H1 (cell line): ENCODE results near the gene LHX2. TPM values are rescaled to one million over a fixed set of nuclear protein-coding genes. Genes with fewer than 3 reads are reported as not detected.
A peak's percentile ranks its signal among the peaks of the same experiment; 100 is the strongest.

Experiments
- CTCF ChIA-PET: fragments of 300-600 bp; sonication (Branson Sonifier 250); formaldehyde crosslinking; loops from one replicate; lab custom pipeline; 2021; ENCODE audit not compliant: partially characterized antibody; lab: Charles Lee
- POLR2A ChIA-PET: fragments of 300-600 bp; sonication (Branson Sonifier 250); formaldehyde crosslinking; loops from one replicate; lab custom pipeline; 2021; ENCODE audit warnings: inconsistent platforms; ENCODE audit not compliant: partially characterized antibody; lab: Charles Lee
- DNase-seq, 2 experiments: peaks; one replicate each; pipeline versions ENCODE4 v3.0.0 to v3.0.0-alpha.2; 2010 to 2022; ENCODE audit warnings: low spot score in 2 of 2, low read depth in 1 of 2, mixed read lengths in 1 of 2
- FAIRE-seq: peaks from 2 replicates; lab custom pipeline; 2011; peaks lifted over from hg19 to GRCh38; lab: Jason Lieb, UNC
- H2AFZ ChIP-seq: 2 replicates; pipeline ENCODE4 v1.8.1; 2012; ENCODE audit warnings: low read length, inconsistent platforms
- H2AK5ac ChIP-seq: 2 replicates; pipeline ENCODE4 v1.6.1; 2013; ENCODE audit warnings: low read depth, low read length
- H2BK120ac ChIP-seq: replicated peaks from 2 replicates; pipeline ENCODE3; 2013; ENCODE audit warnings: low read depth, low read length, inconsistent platforms
- H2BK12ac ChIP-seq: 2 replicates; pipeline ENCODE4 v1.6.1; 2013; ENCODE audit warnings: low read depth, low read length
- H2BK15ac ChIP-seq: 2 replicates; pipeline ENCODE4 v1.6.1; 2013; ENCODE audit warnings: low read length
- H2BK20ac ChIP-seq: 2 replicates; pipeline ENCODE4 v1.6.1; 2013; ENCODE audit warnings: low read length
- H2BK5ac ChIP-seq: 2 replicates; pipeline ENCODE4 v1.6.1; 2013; ENCODE audit warnings: low read depth, low read length
- H3K14ac ChIP-seq: 2 replicates; pipeline ENCODE4 v1.6.1; 2013; ENCODE audit warnings: inconsistent platforms; ENCODE audit not compliant: insufficient read length
- H3K18ac ChIP-seq: 2 replicates; pipeline ENCODE4 v1.6.1; 2013; ENCODE audit warnings: low read length; ENCODE audit errors: extremely low read depth
- H3K23ac ChIP-seq: 2 replicates; pipeline ENCODE4 v1.6.1; 2013; ENCODE audit warnings: inconsistent platforms; ENCODE audit not compliant: insufficient read length
- H3K23me2 ChIP-seq: 2 replicates; pipeline ENCODE4 v1.6.1; 2013; ENCODE audit warnings: low read depth, low read length
- H3K27ac ChIP-seq: 2 replicates; pipeline ENCODE4 v1.6.1; 2011; ENCODE audit warnings: low read depth, low read length, inconsistent platforms
- H3K27me3 ChIP-seq, 4 experiments: replicated peaks in 1 of 4; 1 replicate in 1 of 4; 2 replicates in 3 of 4; pipeline versions ENCODE4 v1.6.1 to v1.8.1; 2011 to 2013; ENCODE audit warnings: low read length in 3 of 4, mild to moderate bottlenecking in 3 of 4, inconsistent platforms in 2 of 4, mixed read lengths in 2 of 4, moderate library complexity in 1 of 4; ENCODE audit not compliant: control insufficient read depth in 3 of 4, insufficient read depth in 3 of 4; ENCODE audit errors: extremely low read depth in 1 of 4
- H3K36me3 ChIP-seq, 4 experiments: 2 replicates each; pipeline versions ENCODE4 v1.6.1 to v1.8.1; 2011 to 2013; ENCODE audit warnings: mild to moderate bottlenecking in 4 of 4, low read length in 3 of 4, moderate library complexity in 2 of 4, control low read depth in 1 of 4, inconsistent platforms in 1 of 4; ENCODE audit not compliant: insufficient read depth in 4 of 4, control insufficient read depth in 2 of 4
- H3K4ac ChIP-seq: replicated peaks from 2 replicates; pipeline ENCODE3; 2013; ENCODE audit warnings: low read length, low read depth, mixed read lengths, inconsistent platforms; ENCODE audit not compliant: insufficient read length
- H3K4me1 ChIP-seq, 4 experiments: replicated peaks in 1 of 4; 1 replicate in 1 of 4; 2 replicates in 3 of 4; pipeline versions ENCODE4 v1.6.1 to v1.8.1; 2011 to 2013; ENCODE audit warnings: low read length in 3 of 4, inconsistent platforms in 2 of 4, mixed read lengths in 1 of 4; ENCODE audit not compliant: insufficient read depth in 4 of 4, control insufficient read depth in 3 of 4
- H3K4me2 ChIP-seq, 2 experiments: 2 replicates each; pipeline versions ENCODE4 v1.6.1 to v1.8.1; 2011 to 2013; ENCODE audit warnings: low read depth in 2 of 2, low read length in 2 of 2, control low read depth in 1 of 2, inconsistent platforms in 1 of 2, mild to moderate bottlenecking in 1 of 2; ENCODE audit not compliant: insufficient read depth in 1 of 2
- H3K4me3 ChIP-seq, 4 experiments: fragments of 200-600, 300-600 bp in 1 of 4; sonication (generic), shearing (Covaris generic), sonication (Bioruptor Twin) in 1 of 4; 2 replicates each; pipeline versions ENCODE4 v1.5.1 to v1.8.1; 2011 to 2016; ENCODE audit warnings: low read length in 4 of 4, low read depth in 3 of 4, control low read depth in 2 of 4, inconsistent platforms in 2 of 4, mild to moderate bottlenecking in 2 of 4, mixed read lengths in 1 of 4, moderate library complexity in 1 of 4; ENCODE audit not compliant: insufficient read depth in 2 of 4; ENCODE audit errors: extremely low read depth in 1 of 4
- H3K56ac ChIP-seq: replicated peaks from 2 replicates; pipeline ENCODE3; 2013; ENCODE audit warnings: low read depth, mild to moderate bottlenecking, mixed read lengths, low read length, inconsistent platforms; ENCODE audit not compliant: insufficient read length
- H3K79me1 ChIP-seq: 2 replicates; pipeline ENCODE4 v1.6.1; 2013; ENCODE audit warnings: low read depth, low read length, control low read depth
- H3K79me2 ChIP-seq, 2 experiments: 2 replicates each; pipeline versions ENCODE4 v1.6.1 to v1.8.1; 2012 to 2013; ENCODE audit warnings: low read length in 2 of 2, mild to moderate bottlenecking in 2 of 2, inconsistent platforms in 1 of 2; ENCODE audit not compliant: insufficient read depth in 2 of 2, control insufficient read depth in 1 of 2
- H3K9ac ChIP-seq, 4 experiments: replicated peaks in 1 of 4; 1 replicate in 1 of 4; 2 replicates in 3 of 4; pipeline versions ENCODE4 v1.6.1 to v1.8.1; 2011 to 2013; ENCODE audit warnings: low read depth in 3 of 4, low read length in 3 of 4, control low read depth in 2 of 4, mild to moderate bottlenecking in 2 of 4, moderate library complexity in 2 of 4, inconsistent platforms in 1 of 4; ENCODE audit errors: extremely low read depth in 1 of 4
- H3K9me3 ChIP-seq, 2 experiments: 2 replicates each; pipeline versions ENCODE4 v1.6.1 to v1.8.1; 2012 to 2013; ENCODE audit warnings: mild to moderate bottlenecking in 2 of 2, moderate library complexity in 2 of 2, control low read depth in 1 of 2, inconsistent platforms in 1 of 2, low read depth in 1 of 2, low read length in 1 of 2, mixed read lengths in 1 of 2; ENCODE audit not compliant: insufficient read depth in 2 of 2
- H4K20me1 ChIP-seq, 2 experiments: replicated peaks in 1 of 2; 2 replicates each; pipeline versions ENCODE3 to v1.8.1; 2011 to 2013; ENCODE audit warnings: inconsistent platforms in 2 of 2, low read length in 2 of 2, mild to moderate bottlenecking in 1 of 2; ENCODE audit not compliant: insufficient read depth in 2 of 2, control insufficient read depth in 1 of 2
- H4K5ac ChIP-seq: 2 replicates; pipeline ENCODE4 v1.6.1; 2013; ENCODE audit warnings: low read length, low read depth, mixed read lengths, inconsistent platforms; ENCODE audit not compliant: insufficient read length
- H4K8ac ChIP-seq: 2 replicates; pipeline ENCODE4 v1.8.0; 2013; ENCODE audit warnings: mild to moderate bottlenecking, moderate library complexity, low read length, inconsistent platforms; ENCODE audit not compliant: insufficient read depth; ENCODE audit errors: extremely low read depth
- H4K91ac ChIP-seq: replicated peaks from 2 replicates; pipeline ENCODE3; 2013; ENCODE audit warnings: low read length, mixed read lengths, inconsistent platforms; ENCODE audit not compliant: insufficient read length
- CTBP2 ChIP-seq: IDR thresholded peaks from 2 replicates; pipeline ENCODE4 v1.7.0; 2011; ENCODE audit warnings: borderline replicate concordance, mild to moderate bottlenecking, moderate library complexity, mixed read lengths, low read length; ENCODE audit not compliant: insufficient read depth, insufficient read length
- KDM1A ChIP-seq: fragments of 200-600, 300-600 bp; sonication (generic); IDR thresholded peaks from 2 replicates; pipeline ENCODE4 v1.7.1; 2016; ENCODE audit warnings: mild to moderate bottlenecking, low read length, borderline replicate concordance
- KDM5A ChIP-seq: fragments of 200-600 bp; IDR thresholded peaks from 2 replicates; pipeline ENCODE4 v1.7.1; 2012; ENCODE audit warnings: mild to moderate bottlenecking, low read length, inconsistent platforms, mixed read lengths
- POLR2A ChIP-seq, 2 experiments: IDR thresholded peaks; 1 replicate in 1 of 2; 2 replicates in 1 of 2; pipeline ENCODE4 v1.6.1; 2011; ENCODE audit warnings: low read depth in 2 of 2, low read length in 2 of 2, mild to moderate bottlenecking in 2 of 2; ENCODE audit errors: control extremely low read depth in 1 of 2
- RBBP5 ChIP-seq: IDR thresholded peaks from 2 replicates; pipeline ENCODE4 v1.7.1; 2012; ENCODE audit warnings: low read depth, mild to moderate bottlenecking, inconsistent platforms, low read length, moderate library complexity, borderline replicate concordance
- RNF2 ChIP-seq: fragments of 200-900, 300-1000 bp; sonication (generic); IDR thresholded peaks from 2 replicates; pipeline ENCODE4 v1.7.1; 2016; ENCODE audit warnings: borderline replicate concordance, low read depth, mild to moderate bottlenecking, antibody characterized with exemption, low read length; ENCODE audit not compliant: poor library complexity, severe bottlenecking; ENCODE audit errors: missing control alignments
- TEAD4 ChIP-seq: IDR thresholded peaks from 2 replicates; pipeline ENCODE4 v1.6.1; 2012; ENCODE audit warnings: low read depth, low read length, inconsistent platforms, mixed read lengths
- WGBS, 2 experiments: shearing (Covaris generic) in 1 of 2; methylation state at CpG; one replicate each; pipeline versions ENCODE4 v1.1.6 to v1.1.7; 2013 to 2015; ENCODE audit warnings: low lambda C conversion rate in 2 of 2, mixed read lengths in 2 of 2, inconsistent platforms in 1 of 2, low coverage in 1 of 2, missing lambda C conversion rate in 1 of 2; ENCODE audit not compliant: insufficient replicate concordance in 2 of 2, insufficient coverage in 1 of 2, insufficient read length in 1 of 2; ENCODE audit errors: extremely low coverage in 1 of 2, missing lambda C conversion rate in 1 of 2; 5-methylcytosine and 5-hydroxymethylcytosine counted together
- polyA plus RNA-seq, 7 experiments: library from polyadenylated mRNA; depleted of rRNA in 3 of 7; stranded (reverse) in 5 of 7; unstranded in 2 of 7; fragments of >200 nt in 5 of 7; fragments of 200-250 nt in 2 of 7; gene quantifications; 1 replicate in 5 of 7; 2 replicates in 1 of 7; 4 replicates in 1 of 7; pipeline versions ENCODE4 v1.2.1 to v1.2.3, GENCODE V29; 2011 to 2013; ENCODE audit warnings: missing spikeins in 2 of 7, mixed read lengths in 2 of 7
- total RNA-seq: library from RNA; stranded (reverse); fragmentation: NEBNext Ultra II Directional; extraction: Animal tissue kit (Norgen Biotek cat#: 25700); gene quantifications from 2 replicates; pipeline ENCODE4 v1.2.1, GENCODE V29; 2021

LHX2 gene
- total and polyA plus RNA-seq, 2 of the 8 experiments (the other 6 are each of a cell fraction or from before 2014, with no cell fraction given), result 0.11 to 0.86 TPM

- H4K8ac ChIP-seq, result no peak overlapping the region
- H2BK15ac ChIP-seq, result no peak overlapping the region
- no peaks in the 10 kb centered on the region for H3K79me1 ChIP-seq
- no peaks in the 10 kb centered on the region for H3K9me3 ChIP-seq
- H3K79me2 ChIP-seq, result no peaks in the 10 kb centered on the region
- no peak overlapping the region for H2BK120ac ChIP-seq
- DNase-seq (peak in 1 of 2 experiments; percentile 74), FAIRE-seq (no peak)
- H2BK12ac ChIP-seq, result peak overlapping the region; percentile 68; the same call in 1 of the 2 replicates
- peaks cover 4% of the 10 kb centered on the region; the same call in 1 of the 2 replicates for H3K23me2 ChIP-seq
- no peak overlapping the region for H3K56ac ChIP-seq
- H4K91ac ChIP-seq, result no peak overlapping the region
- no peak overlapping the region for H2BK5ac ChIP-seq
- no peak overlapping the region for H2AK5ac ChIP-seq
- no peak overlapping the region for H3K9ac ChIP-seq
- H3K27ac ChIP-seq, result no peak overlapping the region
- POLR2A ChIA-PET, result interaction anchor here (0.5 to 2.1 kb wide), 4 partner anchors 15 to 643 kb away, joined by 3 to 6 read pairs (median 4); no protein-coding TSS in a partner anchor
- peaks cover 15 to 25% of the 10 kb centered on the region in 2 experiments for H4K20me1 ChIP-seq
- no peak overlapping the region for H4K5ac ChIP-seq
- peak overlapping the region in 1 of 4 experiments; percentile 56; a peak in 3 of 8 replicates for H3K4me3 ChIP-seq
- peaks cover 86 to 98% (median 94%) of the 10 kb centered on the region in 4 experiments for H3K27me3 ChIP-seq
- H3K18ac ChIP-seq, result peak overlapping the region; percentile 71; the same call in 1 of the 2 replicates
- H3K4me2 ChIP-seq, result peak overlapping the region; percentile 19 to 73
- WGBS, 2 experiments, result 3% methylated on average over 37 of the region's 40 CpGs; no CpG with 5 or more reads in 1 of the 2 experiments
- peaks cover 8 to 54% (median 23%) of the 10 kb centered on the region in 4 experiments; a peak in 6 of 7 replicates for H3K4me1 ChIP-seq
- CTCF ChIA-PET, result interaction anchor here (1.1 to 6.0 kb wide), 7 partner anchors 10 to 471 kb away, joined by 3 to 25 read pairs (median 6); no protein-coding TSS in a partner anchor
- no peak overlapping the region for H2AFZ ChIP-seq
- peaks cover 0 to 13% (median 0%) of the 10 kb centered on the region in 4 experiments; a peak in 1 of 8 replicates for H3K36me3 ChIP-seq
- no peak overlapping the region; the same call in 1 of the 2 replicates for H2BK20ac ChIP-seq
- no peak overlapping the region for H3K14ac ChIP-seq
- H3K4ac ChIP-seq, result no peak overlapping the region
- H3K23ac ChIP-seq, result no peak overlapping the region
- peak; percentile 41 for TF ChIP-seq RNF2
- no peak for TF ChIP-seq KDM1A
- TF ChIP-seq POLR2A (IDR thresholded peaks at IDR 0.05; ENCODE audit: control extremely low read depth in 1 of 2, low read depth in 2 of 2, low read length in 2 of 2), result no peak
- TF ChIP-seq CTBP2, result peak; percentile 86
- TF ChIP-seq KDM5A, result no peak
- peak; percentile 44; the same call in 1 of the 2 replicates for TF ChIP-seq RBBP5
- no peak for TF ChIP-seq TEAD4
Measured at GRCh38 chr9:124013309-124014210, 2.0 kb downstream of the LHX2 start.
